GM21367 (cell line): Measurements from ENCODE around the gene SZT2.
"Not testable (repeated sequence)": the region's sequence is repeated elsewhere in the genome, so short reads cannot be mapped to it uniquely, and the experiment has no call there.

Experiments used
- ATAC-seq: cut with Tn5 transposase; IDR thresholded peaks from one replicate; pipeline ENCODE4 v1.9.1; 2021; ENCODE audit not compliant: unreplicated experiment

SZT2 gene

GRCh38 chr1:43453442-43454269 is 64.0 kb downstream of the SZT2 start, which contains the start of gene HYI:
TSS of gene HYI (minus strand) at chr1:43453931. CDS start at chr1:43453793, 138 bp downstream.
- no peak for ATAC-seq

- peak; percentile 68 for ATAC-seq
These were observed 64.7 kb downstream of the SZT2 start for GRCh38 chr1:43454270-43455011.

DNA sequence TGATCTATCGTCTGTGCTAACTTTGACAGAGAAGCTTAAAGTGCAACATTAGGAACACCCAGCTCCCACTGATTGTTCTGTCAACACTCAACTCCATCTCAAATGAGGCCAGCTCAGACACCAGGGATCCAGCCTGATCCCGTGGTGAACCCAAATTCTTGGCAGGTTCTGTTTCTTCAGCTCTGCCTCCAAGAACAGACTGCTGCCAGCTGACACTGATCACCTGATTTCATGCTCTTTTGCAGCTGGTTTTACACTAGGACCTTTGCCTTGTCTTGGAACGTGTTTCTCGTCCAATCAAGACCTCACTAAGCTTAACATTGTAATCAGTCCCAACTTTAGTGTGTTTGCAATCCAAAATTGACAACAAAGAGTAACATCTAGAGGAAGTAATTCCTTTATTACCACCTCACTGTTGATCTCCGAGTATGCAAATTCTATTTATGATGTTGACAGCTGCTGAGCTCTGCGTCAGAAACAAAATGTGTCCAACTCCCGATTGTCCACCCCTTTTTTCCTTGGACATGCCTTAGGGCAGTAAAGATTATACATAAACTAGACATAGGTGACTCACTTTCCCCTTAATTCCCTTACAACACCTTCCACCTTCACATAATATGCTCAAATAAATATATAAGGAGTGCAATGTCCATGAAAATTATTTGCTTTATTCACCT is 65.7 kb downstream of the SZT2 start:
- ATAC-seq: no peak

DNA sequence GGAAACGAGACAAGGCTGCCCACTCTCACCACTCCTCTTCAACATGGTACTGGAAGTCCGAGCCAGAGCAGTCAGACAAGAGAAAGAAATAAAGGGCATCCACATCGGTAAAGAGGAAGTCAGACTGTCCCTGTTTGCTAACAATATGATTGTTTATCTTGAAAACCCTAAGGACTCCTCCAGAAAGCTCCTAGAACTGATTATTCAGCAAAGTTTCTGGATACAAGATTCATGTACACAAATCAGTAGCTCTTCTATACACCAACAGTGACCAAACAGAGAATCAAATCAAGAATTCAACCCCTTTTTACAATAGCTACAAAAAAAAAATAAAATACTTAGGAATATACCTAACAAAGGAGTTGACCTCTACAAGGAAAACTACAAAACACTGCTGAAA is 68.7 kb downstream of the SZT2 start:
- ATAC-seq: not testable (repeated sequence)

DNA sequence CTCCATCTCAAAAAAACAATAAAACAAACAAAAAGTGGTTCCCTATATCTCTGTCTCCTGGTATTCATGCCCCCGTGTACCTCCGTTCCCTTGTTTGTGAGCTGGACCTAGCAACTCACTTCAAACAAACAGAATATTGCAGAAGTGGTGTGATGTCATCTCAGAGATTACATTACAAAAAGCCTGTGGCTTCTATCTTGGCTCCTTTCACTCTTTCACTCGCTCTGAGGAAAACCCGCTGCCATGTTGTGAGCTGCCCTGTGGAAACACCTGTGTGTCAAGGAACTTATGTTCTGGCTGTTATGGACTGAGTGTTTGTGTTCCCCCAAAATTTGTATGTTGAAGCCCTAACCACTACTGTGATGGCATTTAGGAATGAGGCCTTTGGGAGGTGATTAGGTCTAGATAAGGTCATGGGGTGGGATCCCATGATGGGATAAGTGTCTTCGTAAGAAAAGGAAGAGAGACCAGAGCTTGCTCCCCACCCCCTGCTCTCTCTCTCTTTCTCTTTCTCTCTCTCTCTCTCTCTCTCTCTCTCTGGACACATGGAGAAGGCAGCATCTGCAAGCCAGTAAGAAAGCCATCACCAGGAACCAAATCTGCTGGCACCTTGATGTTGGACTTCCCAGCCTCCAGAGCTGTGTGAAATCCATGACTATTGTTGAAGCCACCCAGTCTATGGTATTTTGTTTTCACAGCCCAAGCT is 71.4 kb downstream of the SZT2 start:
- ATAC-seq: no peak

DNA sequence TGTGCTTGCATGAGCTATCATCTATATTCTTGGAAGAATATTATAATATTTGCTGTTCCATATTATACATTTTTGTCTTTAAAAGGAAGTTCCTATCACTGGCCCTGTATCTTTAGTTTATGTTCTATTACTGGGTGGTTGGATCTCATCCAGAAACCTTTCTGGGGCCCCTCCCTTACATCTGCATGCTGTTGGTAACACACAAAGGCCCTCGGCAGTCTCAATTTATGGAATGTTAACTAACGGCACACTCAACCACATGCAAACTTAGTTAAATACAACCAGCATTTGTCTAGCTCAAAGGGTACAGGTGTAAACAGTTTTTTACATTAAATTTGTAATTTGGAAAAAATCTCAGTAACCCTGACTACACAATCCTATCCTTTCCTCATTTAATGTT is 73.8 kb downstream of the SZT2 start:
- ATAC-seq: no peak

GRCh38 chr1:43464681-43465504 is 75.2 kb downstream of the SZT2 start:
- no peak for ATAC-seq

DNA sequence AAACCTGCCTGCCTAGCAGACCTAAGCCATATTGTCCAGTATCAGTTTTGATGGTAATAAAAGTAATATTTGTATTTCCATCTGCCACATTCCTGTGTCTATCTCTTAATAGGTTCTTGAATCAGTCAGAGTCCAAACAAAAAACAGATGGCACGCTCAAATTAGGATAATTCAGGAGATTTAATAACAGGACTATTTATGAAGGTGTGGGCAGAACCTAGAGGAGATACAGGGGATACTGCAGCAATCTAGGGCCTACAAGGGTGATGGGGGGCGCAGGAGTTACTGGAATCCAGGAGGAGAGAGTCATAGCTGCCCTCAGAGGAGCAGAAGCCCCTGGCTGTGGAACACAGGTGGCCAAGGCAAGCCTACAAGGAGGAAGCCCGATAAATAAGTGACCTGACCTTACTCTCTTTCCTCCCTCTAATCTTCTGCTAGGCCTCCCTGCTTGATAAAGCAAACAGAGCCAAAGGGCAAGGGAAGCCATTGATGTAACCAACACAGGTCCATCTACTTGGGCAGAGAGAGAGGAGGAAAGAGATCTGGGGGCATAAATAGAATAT is 75.9 kb downstream of the SZT2 start:
- ATAC-seq: no peak

DNA sequence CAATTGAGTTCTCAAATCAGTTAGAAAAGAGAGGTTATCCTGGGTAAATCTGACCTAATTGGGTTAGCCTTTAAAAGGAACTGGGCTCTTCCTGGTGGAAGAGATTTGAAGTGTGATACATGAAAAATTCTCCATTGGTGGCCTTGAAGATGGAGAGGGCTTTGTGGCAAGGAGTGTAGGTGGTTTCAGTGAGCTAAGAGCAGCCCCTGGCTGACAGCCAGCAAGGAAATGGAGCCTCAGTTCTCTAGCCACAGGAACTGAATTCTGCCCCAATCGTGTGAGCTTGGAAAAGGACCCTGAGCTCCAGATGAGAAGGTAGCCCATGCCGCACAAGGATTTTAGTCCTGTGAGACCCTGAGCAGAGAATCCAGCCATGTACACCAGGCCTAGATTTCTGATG is 76.7 kb downstream of the SZT2 start:
- no peak for ATAC-seq

DNA sequence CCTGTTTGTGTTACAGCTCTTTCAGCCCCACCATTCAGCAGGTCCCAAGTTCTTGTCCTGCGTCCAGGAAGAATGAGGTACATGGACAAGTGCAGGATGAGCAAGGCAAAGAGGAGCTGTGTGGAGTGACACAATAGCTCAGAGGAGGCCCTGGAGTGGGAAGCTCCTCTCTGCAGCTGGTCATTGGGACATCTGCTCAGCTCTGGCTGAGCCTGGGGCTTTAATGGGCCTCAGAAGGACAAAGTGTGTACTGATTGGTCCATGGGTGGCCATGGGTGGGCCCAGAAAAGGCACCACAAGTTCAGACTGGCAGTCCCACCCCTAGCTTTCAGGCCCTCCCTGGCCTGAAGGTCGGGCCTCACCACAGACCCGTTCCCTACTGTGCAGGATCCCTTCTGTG is 78.7 kb downstream of the SZT2 start:
- no peak for ATAC-seq

- ATAC-seq: no peak
These were observed 80.2 kb downstream of the SZT2 start for GRCh38 chr1:43469932-43470331.

DNA sequence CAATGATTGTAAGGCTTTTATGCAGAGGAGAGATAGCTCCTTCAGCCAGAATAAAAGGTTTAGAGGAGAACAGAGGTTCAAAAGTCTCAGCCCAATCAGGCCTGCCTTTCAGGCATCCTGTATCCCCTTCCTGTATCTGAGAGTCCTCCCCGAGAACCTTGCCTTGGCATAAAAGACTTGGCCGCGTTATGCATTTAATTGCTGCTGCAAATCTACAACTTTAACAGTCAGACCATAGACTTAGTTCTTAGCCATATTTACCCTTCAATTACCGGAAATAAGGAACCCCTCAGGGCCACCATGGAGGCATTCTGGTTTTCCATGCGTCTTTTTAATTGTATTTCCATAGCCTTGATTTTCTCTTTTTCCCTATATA is 82.4 kb downstream of the SZT2 start:
- no peak for ATAC-seq

GRCh38 chr1:43472463-43473151 is 82.9 kb downstream of the SZT2 start:
- not testable (repeated sequence) for ATAC-seq

GRCh38 chr1:43473463-43473862 is 83.8 kb downstream of the SZT2 start:
- no peak for ATAC-seq

- ATAC-seq: not testable (repeated sequence)
These were observed 86.1 kb downstream of the SZT2 start for GRCh38 chr1:43475611-43476401.

DNA sequence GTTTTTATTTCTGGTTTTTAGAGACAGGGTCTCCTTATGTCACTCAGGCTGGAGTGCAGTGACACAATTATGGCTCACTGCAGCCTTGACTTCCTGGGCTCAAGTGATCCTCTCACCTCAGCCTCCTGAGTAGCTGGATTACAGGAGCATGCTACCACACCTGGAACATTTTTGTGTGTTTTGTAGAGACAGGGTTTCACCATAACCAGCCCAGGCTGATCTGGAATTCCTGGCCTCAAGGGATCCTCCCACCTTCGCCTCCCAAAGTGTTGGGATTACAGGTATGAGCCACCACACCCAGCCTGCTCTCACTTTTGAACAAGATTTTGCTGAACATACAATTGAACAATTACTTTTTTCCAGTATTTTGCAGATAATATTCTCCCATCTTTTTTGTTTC is 88.0 kb downstream of the SZT2 start:
- ATAC-seq: no peak

GRCh38 chr1:43479414-43479813 is 89.7 kb downstream of the SZT2 start:
- ATAC-seq: no peak

DNA sequence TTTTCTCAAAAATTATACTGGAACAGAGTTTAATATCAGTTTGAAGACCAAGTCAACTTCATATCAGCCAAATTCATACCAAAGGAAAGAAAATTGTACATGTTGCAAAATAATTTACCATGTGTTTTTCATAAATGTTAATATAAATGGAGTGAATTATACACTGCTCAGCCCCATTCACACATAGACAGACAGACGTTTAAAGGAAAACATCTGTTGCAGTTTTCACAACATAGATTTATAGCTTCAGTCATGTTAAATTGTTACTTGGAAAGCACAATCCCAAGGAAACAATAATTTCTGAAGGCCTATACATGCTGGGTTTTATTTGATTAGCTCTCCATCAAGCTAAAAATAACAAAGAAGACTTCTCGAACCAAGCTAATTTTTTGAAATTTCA is 91.8 kb downstream of the SZT2 start:
- no peak for ATAC-seq

- ATAC-seq: no peak
These were observed 92.5 kb downstream of the SZT2 start for GRCh38 chr1:43482215-43482614.
